OCI-LY3 (cell line): ENCODE data around the gene CTCFL.

Source experiments
- CTCF ChIP-seq: fragments of 200-600, 300-600 bp; sonication (generic); IDR thresholded peaks from 2 replicates; pipeline ENCODE4 v1.5.1; 2014; ENCODE audit warnings: antibody characterized with exemption, low read length, low read depth
- EZH2phosphoT487 ChIP-seq: fragments of 200-600 bp; shearing (Covaris generic); IDR thresholded peaks from 2 replicates; pipeline ENCODE4 v1.6.1; 2018; ENCODE audit warnings: antibody characterized with exemption, mixed run types, low read depth

GRCh38 chr20:57467742-57468141 is 57.2 kb downstream of the CTCFL start:
- TF ChIP-seq CTCF, result no peak
- TF ChIP-seq EZH2phosphoT487, result no peak
